Measurements from ENCODE around the gene KRTCAP2.
"Not testable (repeated sequence)": the region's sequence is repeated elsewhere in the genome, so short reads cannot be mapped to it uniquely, and the experiment has no call there.

KRTCAP2 gene

GRCh38 chr1:155198547-155198906 is 25.4 kb upstream of the KRTCAP2 start:
- no peak for DNase-seq

- no peak for DNase-seq
These were observed 24.9 kb upstream of the KRTCAP2 start for GRCh38 chr1:155197901-155198546.

GRCh38 chr1:155196893-155197638 is 24.0 kb upstream of the KRTCAP2 start:
- DNase-seq, result no peak

- no peak for DNase-seq
These were observed 23.2 kb upstream of the KRTCAP2 start for GRCh38 chr1:155196103-155196892.

- DNase-seq, result no peak
These were observed 22.3 kb upstream of the KRTCAP2 start for GRCh38 chr1:155195201-155196102.

GRCh38 chr1:155193991-155194240 is 20.8 kb upstream of the KRTCAP2 start:
- DNase-seq, result not testable (repeated sequence)

GRCh38 chr1:155193275-155193990 is 20.3 kb upstream of the KRTCAP2 start:
- peak; percentile 58 for DNase-seq

GRCh38 chr1:155192346-155193274 is 19.5 kb upstream of the KRTCAP2 start:
- DNase-seq, result no peak

- no peak for DNase-seq
These were observed 18.8 kb upstream of the KRTCAP2 start for GRCh38 chr1:155191904-155192303.

- not testable (repeated sequence) for DNase-seq
These were observed 16.8 kb upstream of the KRTCAP2 start for GRCh38 chr1:155189926-155190325.

- DNase-seq, result no peak
These were observed 15.2 kb upstream of the KRTCAP2 start for GRCh38 chr1:155188268-155188667.

GRCh38 chr1:155187456-155187891 is 14.4 kb upstream of the KRTCAP2 start:
- no peak for DNase-seq

- DNase-seq, result no peak
These were observed 13.8 kb upstream of the KRTCAP2 start for GRCh38 chr1:155186794-155187455.

- no peak for DNase-seq
These were observed 13.1 kb upstream of the KRTCAP2 start for GRCh38 chr1:155186067-155186793.

- no peak for DNase-seq
These were observed 12.6 kb upstream of the KRTCAP2 start for GRCh38 chr1:155185783-155186066.

- no peak for DNase-seq
These were observed 12.0 kb upstream of the KRTCAP2 start for GRCh38 chr1:155184835-155185782.

- no peak for DNase-seq
These were observed 11.3 kb upstream of the KRTCAP2 start for GRCh38 chr1:155184351-155184811.

- no peak for DNase-seq
These were observed 10.7 kb upstream of the KRTCAP2 start for GRCh38 chr1:155183775-155184221.
